ENCODE data around the gene KIAA1217.

The KIAA1217 gene

GRCh38 chr10:24515481-24515880 is 306.5 kb downstream of the KIAA1217 start:
- no peak for DNase-seq

GRCh38 chr10:24518411-24518810 is 309.5 kb downstream of the KIAA1217 start:
- no peak for DNase-seq

DNA sequence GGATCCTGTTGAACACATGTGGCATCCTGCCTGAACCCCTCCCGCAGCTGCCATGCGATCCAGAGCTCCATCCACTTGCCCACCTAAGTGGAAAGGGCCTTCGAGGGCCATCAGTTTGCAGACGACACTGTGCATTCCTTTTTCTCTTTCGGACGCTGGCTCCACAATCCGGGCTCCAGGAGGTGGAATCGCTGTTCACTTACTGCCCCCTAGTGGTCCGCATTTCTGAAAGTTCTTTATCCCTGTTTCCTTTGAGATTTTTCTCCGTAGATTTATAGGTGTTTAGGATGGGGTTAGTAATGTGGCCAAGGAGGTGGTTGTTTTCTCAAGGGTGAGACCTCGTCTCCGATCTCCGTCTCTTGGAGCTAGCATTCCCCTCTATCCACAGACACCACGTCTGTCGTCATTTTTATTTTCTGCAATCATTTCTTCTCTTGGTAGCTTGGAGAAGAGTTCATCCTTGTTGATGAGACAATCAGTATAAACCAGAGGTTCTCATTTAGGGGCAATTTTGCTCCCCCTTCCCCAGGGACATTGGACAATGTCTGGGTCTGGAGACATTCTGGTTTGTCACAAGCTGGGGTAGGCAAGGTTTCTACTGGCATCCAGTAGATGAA is 310.2 kb downstream of the KIAA1217 start:
- DNase-seq, result peak; percentile 61

- no peak for DNase-seq
Observed at GRCh38 chr10:24519950-24520349, 311.0 kb downstream of the KIAA1217 start.

- DNase-seq, result no peak
Observed at GRCh38 chr10:24524314-24524713, 315.4 kb downstream of the KIAA1217 start.

DNA sequence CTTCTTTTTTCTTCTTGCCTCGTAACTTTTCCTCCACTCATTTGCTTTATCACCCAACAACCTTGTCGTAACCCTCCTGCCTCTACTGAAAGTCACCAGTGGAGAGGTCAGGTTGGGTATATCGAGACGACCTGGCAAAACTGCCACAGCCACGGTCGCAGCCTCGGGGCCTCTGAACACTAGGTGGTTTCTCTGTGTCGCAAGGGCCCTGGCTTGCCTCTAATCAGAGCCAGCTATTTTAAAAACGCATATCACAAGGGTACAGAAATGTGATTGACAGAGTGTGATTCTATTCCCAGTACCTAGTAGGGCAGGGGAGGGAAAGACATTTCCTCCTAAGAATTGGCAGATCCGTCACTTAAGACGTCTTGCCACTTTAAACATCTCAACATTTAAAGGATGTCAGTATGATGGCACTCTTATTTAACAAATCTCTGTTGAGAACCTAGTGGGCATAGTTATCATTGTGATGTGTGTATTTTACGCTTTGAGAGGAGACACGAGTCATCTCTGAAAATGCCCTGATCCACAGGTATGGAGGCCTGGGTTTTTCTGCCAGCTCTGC is 317.2 kb downstream of the KIAA1217 start:
- DNase-seq, result no peak

GRCh38 chr10:24528946-24529345 is 320.0 kb downstream of the KIAA1217 start:
- DNase-seq, result no peak

DNA sequence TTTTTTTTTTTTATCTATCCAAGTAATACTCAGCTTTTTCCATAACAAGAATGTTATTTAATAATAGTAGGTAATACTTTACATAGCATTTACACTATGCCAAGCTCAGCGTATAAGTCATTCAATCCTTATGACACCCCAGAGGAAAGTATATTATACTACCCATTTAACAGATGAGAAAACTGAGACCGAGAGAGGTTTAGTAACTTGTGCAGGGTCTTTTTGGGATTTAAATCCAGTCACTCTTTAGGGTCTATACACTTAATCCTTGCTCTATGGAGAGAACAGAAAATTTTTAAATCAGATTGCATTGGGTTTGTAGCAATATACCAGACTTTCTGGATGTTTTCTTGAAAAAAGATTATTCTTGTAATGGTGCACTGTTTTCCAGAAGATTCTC is 322.5 kb downstream of the KIAA1217 start:
- no peak for DNase-seq

- DNase-seq, result no peak
Observed at GRCh38 chr10:24533981-24534380, 325.0 kb downstream of the KIAA1217 start.

- DNase-seq, result no peak
Observed at GRCh38 chr10:24536636-24537035, 327.7 kb downstream of the KIAA1217 start.

GRCh38 chr10:24541239-24541753 is 332.4 kb downstream of the KIAA1217 start:
- no peak for DNase-seq

DNA sequence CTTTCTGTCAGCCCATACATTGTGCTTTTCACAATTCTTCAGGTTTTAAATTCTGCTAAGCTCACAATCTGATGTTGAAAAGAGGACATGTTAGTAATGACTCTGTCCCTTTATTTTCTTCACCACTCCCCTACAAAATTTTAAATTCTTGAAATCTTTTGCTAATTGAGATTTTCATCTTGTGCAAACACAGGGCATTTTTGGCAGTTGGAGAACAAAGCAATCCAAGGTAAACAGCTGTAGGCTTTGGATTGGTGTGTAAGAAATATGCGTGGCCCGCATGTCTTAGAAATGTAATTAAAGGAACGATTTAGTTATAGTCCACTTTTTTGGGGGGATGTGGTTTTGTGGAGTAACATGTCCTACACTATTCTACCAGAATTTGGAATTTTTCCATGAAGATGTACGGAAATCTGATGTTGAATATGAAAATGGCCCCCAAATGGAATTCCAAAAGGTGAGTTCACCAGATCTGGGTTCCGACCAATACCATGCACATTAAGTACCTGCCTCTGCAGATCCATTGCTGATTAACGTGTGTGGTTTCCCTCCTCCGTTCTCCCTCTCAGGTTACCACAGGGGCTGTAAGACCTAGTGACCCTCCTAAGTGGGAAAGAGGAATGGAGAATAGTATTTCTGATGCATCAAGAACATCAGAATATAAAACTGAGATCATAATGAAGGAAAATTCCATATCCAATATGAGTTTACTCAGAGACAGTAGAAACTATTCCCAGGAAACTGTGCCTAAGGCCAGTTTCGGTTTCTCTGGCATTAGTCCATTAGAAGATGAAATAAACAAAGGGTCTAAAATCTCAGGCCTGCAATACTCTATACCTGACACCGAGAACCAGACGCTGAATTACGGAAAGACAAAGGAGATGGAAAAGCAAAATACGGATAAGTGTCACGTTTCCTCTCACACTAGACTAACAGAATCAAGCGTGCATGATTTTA is 333.7 kb downstream of the KIAA1217 start:
- DNase-seq, result no peak

- DNase-seq, result no peak
Observed at GRCh38 chr10:24544776-24545175, 335.8 kb downstream of the KIAA1217 start.

DNA sequence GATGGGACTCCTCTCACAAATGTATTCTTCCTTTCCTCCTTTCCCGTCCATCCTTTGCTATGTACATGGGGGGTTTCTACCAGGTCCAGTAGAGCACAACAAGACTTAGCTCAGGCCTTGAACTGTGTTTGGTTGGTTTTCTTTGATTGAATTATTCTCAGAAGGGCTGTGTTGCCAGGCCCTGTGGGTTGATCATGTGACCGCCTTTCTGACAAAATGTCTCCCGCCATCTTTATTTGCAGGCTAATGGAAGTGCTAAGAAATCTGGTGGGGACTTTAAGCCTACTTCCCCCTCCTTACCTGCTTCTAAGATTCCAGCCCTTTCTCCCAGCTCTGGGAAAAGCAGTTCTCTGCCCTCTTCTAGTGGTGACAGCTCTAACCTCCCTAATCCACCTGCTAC is 336.6 kb downstream of the KIAA1217 start:
- no peak for DNase-seq

- no peak for DNase-seq
Observed at GRCh38 chr10:24550680-24551079, 341.7 kb downstream of the KIAA1217 start.

- no peak for DNase-seq
Observed at GRCh38 chr10:24551161-24551560, 342.2 kb downstream of the KIAA1217 start.

DNA sequence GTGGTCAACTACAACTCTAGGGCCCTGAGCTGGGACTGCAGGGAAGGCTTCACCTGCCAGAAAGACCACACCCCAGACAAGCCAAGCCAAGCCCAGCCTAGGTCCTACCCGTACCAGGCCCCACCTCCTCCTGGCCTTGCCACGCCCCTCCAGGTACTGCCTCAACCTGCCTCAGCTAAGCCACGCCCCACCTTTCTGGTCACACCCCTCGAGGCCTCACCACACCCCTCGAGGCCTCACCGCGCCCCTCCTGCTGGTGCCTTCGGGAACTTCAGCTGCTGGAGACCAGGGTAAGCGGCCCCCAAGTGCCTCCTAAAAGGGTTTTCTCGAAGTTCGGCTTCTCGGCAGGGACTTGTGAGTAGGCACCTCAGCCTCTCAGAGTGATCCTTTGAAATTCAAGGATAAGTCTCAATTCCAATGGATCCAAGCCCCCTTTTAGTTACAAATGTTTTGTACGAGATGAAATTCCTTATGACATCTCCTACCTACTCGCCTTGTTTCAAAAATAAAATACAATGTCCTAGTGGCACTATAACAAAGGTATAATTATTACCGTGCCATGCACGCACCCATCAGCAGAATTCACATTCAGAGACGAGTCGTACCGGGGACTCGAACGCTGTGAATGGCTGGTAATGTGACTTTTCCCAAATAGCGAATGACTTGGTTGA is 343.5 kb downstream of the KIAA1217 start:
- DNase-seq, result no peak

DNA sequence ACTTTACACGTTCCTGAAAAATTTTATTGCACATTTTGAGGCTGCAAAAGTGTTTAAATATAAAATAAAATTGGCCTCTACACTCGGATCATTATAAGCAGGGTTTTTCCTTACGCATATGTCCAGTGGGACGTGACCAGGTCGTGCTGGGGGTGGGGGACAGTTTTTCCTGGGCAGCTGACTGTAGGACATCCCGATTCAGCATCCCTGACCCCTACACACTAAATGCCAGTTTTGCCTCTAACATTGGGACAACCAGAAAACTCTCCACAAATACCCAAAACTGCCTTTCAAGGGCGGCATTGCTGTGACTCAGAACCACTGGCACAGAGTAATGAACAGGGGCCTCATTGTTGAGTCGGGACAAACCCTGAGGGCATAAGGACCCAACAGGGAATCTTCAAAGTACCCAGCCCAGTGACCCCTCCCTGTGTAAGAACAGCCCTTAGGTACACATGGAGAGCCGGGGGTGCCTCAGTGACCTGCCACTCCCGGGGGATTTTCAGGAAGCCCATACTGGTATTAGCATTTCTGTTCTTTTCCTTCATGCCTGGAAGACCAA is 344.2 kb downstream of the KIAA1217 start:
- no peak for DNase-seq

GRCh38 chr10:24554036-24554435 is 345.1 kb downstream of the KIAA1217 start:
- DNase-seq, result no peak

GRCh38 chr10:24556126-24556749 is 347.3 kb downstream of the KIAA1217 start:
- no peak for DNase-seq

- peak; percentile 45 for DNase-seq
Observed at GRCh38 chr10:24556750-24557742, 348.1 kb downstream of the KIAA1217 start.

Measured in suppressor macrophage treated with lipopolysaccharide for 4 hours (primary cell).